NCI-H446 (cell line): ENCODE measurements around the gene AVP.

Experiments
- DNase-seq, 2 experiments: peaks; one replicate each; lab custom pipeline; 2025; lab: John Stamatoyannopoulos, UW

Gene AVP

GRCh38 chr20:3109350-3110302 is 25.1 kb upstream of the AVP start:
- no peak for DNase-seq

GRCh38 chr20:3107464-3108025 is 23.0 kb upstream of the AVP start:
- DNase-seq = no peak

- DNase-seq = no peak
These were observed 22.3 kb upstream of the AVP start for GRCh38 chr20:3106658-3107463.

GRCh38 chr20:3106185-3106584 is 21.7 kb upstream of the AVP start:
- DNase-seq = no peak

- no peak for DNase-seq
These were observed 21.0 kb upstream of the AVP start for GRCh38 chr20:3105256-3106137.

GRCh38 chr20:3103369-3104032 is 19.0 kb upstream of the AVP start:
- no peak for DNase-seq

- no peak for DNase-seq
These were observed 18.2 kb upstream of the AVP start for GRCh38 chr20:3102575-3103368.

- DNase-seq = no peak
These were observed 17.4 kb upstream of the AVP start for GRCh38 chr20:3101737-3102574.

GRCh38 chr20:3101251-3101650 is 16.7 kb upstream of the AVP start:
- no peak for DNase-seq

GRCh38 chr20:3100480-3100879 is 16.0 kb upstream of the AVP start:
- no peak for DNase-seq

- DNase-seq = no peak
These were observed 10.5 kb upstream of the AVP start for GRCh38 chr20:3094848-3095629.

GRCh38 chr20:3093861-3094361 is 9.4 kb upstream of the AVP start:
- DNase-seq = no peak

- DNase-seq = no peak
These were observed 8.3 kb upstream of the AVP start for GRCh38 chr20:3092611-3093379.

GRCh38 chr20:3090565-3090964 is 6.0 kb upstream of the AVP start:
- no peak for DNase-seq

GRCh38 chr20:3088031-3088430 is 3.5 kb upstream of the AVP start:
- no peak for DNase-seq

GRCh38 chr20:3085571-3086072 is 1.1 kb upstream of the AVP start:
- DNase-seq = no peak

GRCh38 chr20:3084986-3085360 is 449 bp upstream of the AVP start:
- no peak for DNase-seq
